Peyer's patch (tissue), 4 donors: ENCODE measurements around the gene NFIX.

Experiments
- CTCF ChIP-seq, 6 experiments: fragments of 450-650 bp in 4 of 6; fragments of 200-600 bp in 2 of 6; sonication (generic) in 1 of 6; IDR thresholded peaks; one replicate each; pipeline ENCODE4 v1.5.1; 2017 to 2019; ENCODE audit warnings: antibody characterized with exemption in 6 of 6, mild to moderate bottlenecking in 3 of 6, moderate library complexity in 1 of 6
- POLR2A ChIP-seq, 2 donors: fragments of 450-650 bp; IDR thresholded peaks; one replicate each; pipeline ENCODE4 v1.5.1; 2017; ENCODE audit warnings: antibody characterized with exemption in 2 of 2, mild to moderate bottlenecking in 2 of 2, moderate library complexity in 2 of 2

- peak in 1 of 6 experiments; percentile 10 for TF ChIP-seq CTCF (IDR thresholded peaks at IDR 0.05)
- no peak for TF ChIP-seq POLR2A (IDR thresholded peaks at IDR 0.05)
These were observed 84.3 kb downstream of the NFIX start for GRCh38 chr19:13079542-13079986.
